Measurements from ENCODE around the gene COL28A1. TPM values are rescaled to one million over a fixed set of nuclear protein-coding genes. Genes with fewer than 3 reads are reported as not detected.
A peak's percentile ranks its signal among the peaks of the same experiment; 100 is the strongest.
"Not testable (repeated sequence)": the region's sequence is repeated elsewhere in the genome, so short reads cannot be mapped to it uniquely, and the experiment has no call there.

The COL28A1 gene
- total RNA-seq, 1 donor from 2014 or later: 8.1 TPM

- DNase-seq: no peak
Measured at GRCh38 chr7:7517754-7518153, 17.9 kb downstream of the COL28A1 start.

GRCh38 chr7:7516662-7517061 lies 19.0 kb downstream of the COL28A1 start:
- DNase-seq: no peak

- no peak for DNase-seq
Measured at GRCh38 chr7:7516156-7516555, 19.5 kb downstream of the COL28A1 start.

GRCh38 chr7:7512861-7513597 lies 22.6 kb downstream of the COL28A1 start:
- DNase-seq: no peak

GRCh38 chr7:7510794-7511193 lies 24.9 kb downstream of the COL28A1 start:
- DNase-seq: peak; percentile 15

- peak; percentile 16 for DNase-seq
Measured at GRCh38 chr7:7505915-7506314, 29.8 kb downstream of the COL28A1 start.

- DNase-seq: no peak
Measured at GRCh38 chr7:7504910-7505704, 30.6 kb downstream of the COL28A1 start.

GRCh38 chr7:7499892-7500291 lies 35.8 kb downstream of the COL28A1 start:
- no peak for DNase-seq

GRCh38 chr7:7498856-7499255 lies 36.8 kb downstream of the COL28A1 start:
- peak; percentile 10 for DNase-seq

- no peak for DNase-seq
Measured at GRCh38 chr7:7496311-7496710, 39.4 kb downstream of the COL28A1 start.

GRCh38 chr7:7495171-7495570 lies 40.5 kb downstream of the COL28A1 start:
- no peak for DNase-seq

GRCh38 chr7:7491044-7491443 lies 44.6 kb downstream of the COL28A1 start:
- DNase-seq: no peak

GRCh38 chr7:7490003-7490402 lies 45.7 kb downstream of the COL28A1 start:
- no peak for DNase-seq

GRCh38 chr7:7489546-7489945 lies 46.1 kb downstream of the COL28A1 start:
- DNase-seq: no peak

GRCh38 chr7:7486362-7486761 lies 49.3 kb downstream of the COL28A1 start:
- DNase-seq: no peak

GRCh38 chr7:7484072-7484471 lies 51.6 kb downstream of the COL28A1 start:
- DNase-seq: no peak

GRCh38 chr7:7481802-7482201 lies 53.9 kb downstream of the COL28A1 start:
- DNase-seq: no peak

GRCh38 chr7:7479275-7479805 lies 56.3 kb downstream of the COL28A1 start:
- no peak for DNase-seq

GRCh38 chr7:7478569-7478968 lies 57.1 kb downstream of the COL28A1 start:
- no peak for DNase-seq

- DNase-seq: not testable (repeated sequence)
Measured at GRCh38 chr7:7477641-7478040, 58.0 kb downstream of the COL28A1 start.

GRCh38 chr7:7476381-7476780 lies 59.3 kb downstream of the COL28A1 start:
- no peak for DNase-seq

- no peak for DNase-seq
Measured at GRCh38 chr7:7475601-7476000, 60.1 kb downstream of the COL28A1 start.

GRCh38 chr7:7474436-7474835 lies 61.2 kb downstream of the COL28A1 start:
- no peak for DNase-seq

Measured in tongue (tissue), 2 donors.